Measurements from ENCODE around the gene ATP1A4.

Gene ATP1A4

GRCh38 chr1:160227034-160227433 lies 75.6 kb downstream of the ATP1A4 start:
- Histone ChIP-seq H3K36me3 (ENCODE audit: control insufficient read depth, insufficient read depth, low read length) (peaks cover 56% of the 10 kb centered on the region), H3K4me3 (ENCODE audit: low read depth, low read length) (no peak overlapping the region), H3K9me3 (ENCODE audit: control insufficient read depth, insufficient read depth, low read length) (no peaks in the 10 kb centered on the region), H3K9ac (ENCODE audit: low read depth, low read length) (no peak overlapping the region), H3K27me3 (ENCODE audit: control insufficient read depth, insufficient read depth, low read length) (no peaks in the 10 kb centered on the region), H3K4me1 (ENCODE audit: control insufficient read depth, insufficient read depth, low read length) (no peaks in the 10 kb centered on the region)

- no peak overlapping the region for H3K4me3 ChIP-seq (ENCODE audit: low read depth, low read length)
- H3K27me3 ChIP-seq (ENCODE audit: control insufficient read depth, insufficient read depth, low read length), result no peaks in the 10 kb centered on the region
- H3K4me1 ChIP-seq (ENCODE audit: control insufficient read depth, insufficient read depth, low read length), result no peaks in the 10 kb centered on the region
- no peak overlapping the region for H3K9ac ChIP-seq (ENCODE audit: low read depth, low read length)
- no peaks in the 10 kb centered on the region for H3K9me3 ChIP-seq (ENCODE audit: control insufficient read depth, insufficient read depth, low read length)
- H3K36me3 ChIP-seq (ENCODE audit: control insufficient read depth, insufficient read depth, low read length), result peaks cover 56% of the 10 kb centered on the region
Observed at GRCh38 chr1:160227561-160227960, 76.2 kb downstream of the ATP1A4 start.

- Histone ChIP-seq H3K36me3 (ENCODE audit: control insufficient read depth, insufficient read depth, low read length) (peaks cover 48% of the 10 kb centered on the region), H3K9me3 (ENCODE audit: control insufficient read depth, insufficient read depth, low read length) (no peaks in the 10 kb centered on the region), H3K9ac (ENCODE audit: low read depth, low read length) (no peak overlapping the region), H3K4me3 (ENCODE audit: low read depth, low read length) (no peak overlapping the region), H3K4me1 (ENCODE audit: control insufficient read depth, insufficient read depth, low read length) (no peaks in the 10 kb centered on the region), H3K27me3 (ENCODE audit: control insufficient read depth, insufficient read depth, low read length) (no peaks in the 10 kb centered on the region)
Observed at GRCh38 chr1:160228431-160228830, 77.0 kb downstream of the ATP1A4 start.

GRCh38 chr1:160232911-160233310 lies 81.5 kb downstream of the ATP1A4 start:
- H3K9ac ChIP-seq (ENCODE audit: low read depth, low read length), result no peak overlapping the region
- no peak overlapping the region for H3K4me3 ChIP-seq (ENCODE audit: low read depth, low read length)
- H3K27me3 ChIP-seq (ENCODE audit: control insufficient read depth, insufficient read depth, low read length), result no peaks in the 10 kb centered on the region
- no peaks in the 10 kb centered on the region for H3K4me1 ChIP-seq (ENCODE audit: control insufficient read depth, insufficient read depth, low read length)
- H3K36me3 ChIP-seq (ENCODE audit: control insufficient read depth, insufficient read depth, low read length), result peaks cover 20% of the 10 kb centered on the region
- no peaks in the 10 kb centered on the region for H3K9me3 ChIP-seq (ENCODE audit: control insufficient read depth, insufficient read depth, low read length)
